ENCODE measurements around the gene MCOLN1. TPM values are rescaled to one million over a fixed set of nuclear protein-coding genes. Genes with fewer than 3 reads are reported as not detected.
A peak's percentile ranks its signal among the peaks of the same experiment; 100 is the strongest.

Gene MCOLN1
- total RNA-seq, 1 donor from 2014 or later: 20.7 TPM

DNA sequence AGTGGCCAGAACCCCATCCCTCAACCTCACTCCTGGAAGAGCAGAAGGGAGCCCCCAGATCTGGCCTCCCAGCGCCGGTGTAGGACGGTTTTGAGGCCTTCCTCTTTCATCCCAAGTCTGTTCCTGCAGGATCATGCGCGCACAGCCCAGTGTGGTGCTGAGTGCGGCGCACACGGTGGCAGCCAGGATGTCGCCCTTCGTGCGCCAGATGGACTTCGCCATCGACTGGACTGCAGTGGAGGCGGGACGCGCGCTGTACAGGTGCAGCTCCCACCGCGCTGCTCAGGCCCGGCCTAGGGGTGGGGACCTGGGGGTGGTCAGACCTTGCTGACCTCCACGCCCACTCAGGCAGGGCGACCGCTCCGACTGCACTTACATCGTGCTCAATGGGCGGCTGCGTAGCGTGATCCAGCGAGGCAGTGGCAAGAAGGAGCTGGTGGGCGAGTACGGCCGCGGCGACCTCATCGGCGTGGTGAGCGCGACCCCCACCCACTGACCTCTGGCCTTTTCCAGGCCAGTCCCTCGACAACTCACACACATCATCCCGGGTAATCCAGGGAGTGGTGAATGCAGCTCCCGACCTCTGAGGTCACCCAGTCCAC is 27.8 kb downstream of the MCOLN1 start:
- no peaks in the 10 kb centered on the region for H3K27me3 Mint-ChIP-seq (ENCODE audit: low read depth)
- no peak overlapping the region for H3K27ac Mint-ChIP-seq
- TF ChIP-seq CTCF (IDR thresholded peaks at IDR 0.05; ENCODE audit: unreplicated experiment): no peak
- H3K9me3 Mint-ChIP-seq: no peaks in the 10 kb centered on the region
- no peak for DNase-seq (ENCODE audit: low spot score in 2 of 2, unreplicated experiment in 2 of 2)
- H3K4me1 Mint-ChIP-seq: peaks cover 4% of the 10 kb centered on the region
- H3K36me3 Mint-ChIP-seq: peaks cover 19% of the 10 kb centered on the region
- H3K4me3 Mint-ChIP-seq: peak overlapping the region; percentile 69

GRCh38 chr19:7550987-7551761 is 28.8 kb downstream of the MCOLN1 start:
- Mint-ChIP-seq H3K4me3 (peak overlapping the region; percentile 69), H3K4me1 (peaks cover 4% of the 10 kb centered on the region), H3K9me3 (no peaks in the 10 kb centered on the region), H3K27ac (peak overlapping the region; percentile 59), H3K36me3 (peaks cover 16% of the 10 kb centered on the region), H3K27me3 (ENCODE audit: low read depth) (no peaks in the 10 kb centered on the region)
- TF ChIP-seq CTCF (IDR thresholded peaks at IDR 0.05; ENCODE audit: unreplicated experiment): no peak
- DNase-seq (ENCODE audit: low spot score in 2 of 2, unreplicated experiment in 2 of 2): peak; percentile 61 to 74

DNA sequence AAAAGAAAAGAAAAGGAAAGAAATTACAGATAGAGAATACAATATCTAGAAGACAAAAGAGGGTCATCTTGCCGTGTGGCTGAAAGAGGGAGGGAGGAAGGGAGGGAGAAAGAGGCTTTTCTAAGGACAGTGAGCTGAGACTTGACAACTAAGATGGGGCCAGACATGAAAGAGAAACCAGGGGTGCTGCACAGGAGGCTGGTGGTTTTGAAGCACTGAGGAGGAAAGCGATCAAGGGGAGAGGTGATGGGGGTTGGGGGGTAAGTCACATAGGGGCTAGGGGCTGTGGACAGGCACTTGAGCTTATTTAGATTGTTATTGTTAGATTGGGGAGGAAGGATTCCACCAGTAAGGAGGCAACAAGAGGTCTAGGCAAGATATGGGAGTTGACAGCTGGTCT is 30.4 kb downstream of the MCOLN1 start:
- Mint-ChIP-seq H3K27ac (no peak overlapping the region), H3K4me3 (no peak overlapping the region), H3K27me3 (ENCODE audit: low read depth) (no peaks in the 10 kb centered on the region), H3K4me1 (peaks cover 4% of the 10 kb centered on the region), H3K36me3 (peaks cover 24% of the 10 kb centered on the region), H3K9me3 (no peaks in the 10 kb centered on the region)
- no peak for DNase-seq (ENCODE audit: low spot score in 2 of 2, unreplicated experiment in 2 of 2)
- no peak for TF ChIP-seq CTCF (IDR thresholded peaks at IDR 0.05; ENCODE audit: unreplicated experiment)

DNA sequence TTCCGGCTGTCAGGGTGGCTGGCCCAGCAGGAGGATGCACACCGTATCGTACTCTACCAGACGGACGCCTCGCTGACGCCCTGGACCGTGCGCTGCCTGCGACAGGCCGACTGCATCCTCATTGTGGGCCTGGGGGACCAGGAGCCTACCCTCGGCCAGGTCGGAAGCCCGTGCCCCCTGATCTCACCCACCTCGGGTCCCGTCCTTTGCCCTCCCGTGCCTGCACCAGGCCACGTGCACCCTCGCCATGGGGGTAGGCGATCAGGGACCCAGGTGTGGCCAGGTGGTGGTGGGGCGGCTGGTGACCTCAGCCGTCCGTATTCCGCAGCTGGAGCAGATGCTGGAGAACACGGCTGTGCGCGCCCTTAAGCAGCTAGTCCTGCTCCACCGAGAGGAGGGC is 32.1 kb downstream of the MCOLN1 start:
- Mint-ChIP-seq H3K27me3 (ENCODE audit: low read depth) (no peaks in the 10 kb centered on the region), H3K4me1 (peaks cover 4% of the 10 kb centered on the region), H3K9me3 (no peaks in the 10 kb centered on the region), H3K27ac (no peak overlapping the region), H3K4me3 (no peak overlapping the region), H3K36me3 (peaks cover 37% of the 10 kb centered on the region)
- TF ChIP-seq CTCF (IDR thresholded peaks at IDR 0.05; ENCODE audit: unreplicated experiment): no peak
- no peak for DNase-seq (ENCODE audit: low spot score in 2 of 2, unreplicated experiment in 2 of 2)

DNA sequence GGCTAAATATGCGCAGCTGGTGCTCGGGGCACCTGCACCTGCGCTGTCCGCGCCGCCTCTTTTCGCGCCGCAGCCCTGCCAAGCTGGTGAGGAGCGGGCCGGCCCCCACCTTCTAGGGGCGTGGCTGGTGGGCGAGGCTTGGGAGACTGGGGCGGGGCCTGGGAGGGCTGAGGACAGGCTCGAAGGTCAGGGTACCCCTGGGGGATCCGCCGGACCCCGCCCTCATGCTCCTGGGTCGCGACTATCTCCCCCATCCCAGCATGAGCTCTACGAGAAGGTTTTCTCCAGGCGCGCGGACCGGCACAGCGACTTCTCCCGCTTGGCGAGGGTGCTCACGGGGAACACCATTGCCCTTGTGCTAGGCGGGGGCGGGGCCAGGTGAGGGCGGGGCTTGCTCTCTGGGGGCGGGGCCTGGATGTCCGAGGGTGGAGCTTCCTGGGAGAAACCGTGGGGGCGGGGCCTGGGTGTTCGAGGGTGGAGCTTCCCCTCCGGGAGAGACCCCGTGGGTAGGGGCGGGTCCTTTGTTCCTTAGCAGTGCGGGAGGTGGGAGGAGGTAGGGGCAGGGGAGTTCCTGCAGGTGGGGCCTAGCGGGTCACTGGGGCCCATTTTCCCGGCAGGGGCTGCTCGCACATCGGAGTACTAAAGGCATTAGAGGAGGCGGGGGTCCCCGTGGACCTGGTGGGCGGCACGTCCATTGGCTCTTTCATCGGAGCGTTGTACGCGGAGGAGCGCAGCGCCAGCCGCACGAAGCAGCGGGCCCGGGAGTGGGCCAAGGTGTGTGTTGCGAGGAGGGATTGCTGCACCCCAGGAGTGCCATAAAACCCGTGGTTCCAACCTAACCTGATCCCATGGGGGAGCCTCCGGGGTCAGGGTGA is 32.8 kb downstream of the MCOLN1 start:
- peaks cover 4% of the 10 kb centered on the region for H3K4me1 Mint-ChIP-seq
- no peak overlapping the region for H3K27ac Mint-ChIP-seq
- TF ChIP-seq CTCF (IDR thresholded peaks at IDR 0.05; ENCODE audit: unreplicated experiment): no peak
- no peak overlapping the region for H3K4me3 Mint-ChIP-seq
- no peak for DNase-seq (ENCODE audit: low spot score in 2 of 2, unreplicated experiment in 2 of 2)
- H3K36me3 Mint-ChIP-seq: peaks cover 34% of the 10 kb centered on the region
- no peaks in the 10 kb centered on the region for H3K9me3 Mint-ChIP-seq
- no peaks in the 10 kb centered on the region for H3K27me3 Mint-ChIP-seq (ENCODE audit: low read depth)

Measured in mesothelial cell of epicardium (in vitro differentiated cells).